Hematopoietic multipotent progenitor cell treated with erythropoietin and hydrocortisone succinate and interleukin-3 and kit ligand, for 8 days (in vitro differentiated cells): ENCODE measurements around the gene MAP3K14.

Experiments used
- DNase-seq: peaks from one replicate; pipeline ENCODE4 v3.0.0-alpha.2; 2015

MAP3K14 gene

GRCh38 chr17:45231481-45232116 lies 85.2 kb downstream of the MAP3K14 start:
- DNase-seq: no peak

GRCh38 chr17:45230787-45231480 lies 85.9 kb downstream of the MAP3K14 start:
- no peak for DNase-seq

GRCh38 chr17:45230410-45230786 lies 86.4 kb downstream of the MAP3K14 start:
- no peak for DNase-seq

GRCh38 chr17:45229681-45230409 lies 87.0 kb downstream of the MAP3K14 start:
- DNase-seq: no peak

GRCh38 chr17:45228763-45229539 lies 87.9 kb downstream of the MAP3K14 start:
- DNase-seq: peak; percentile 57

GRCh38 chr17:45227926-45228762 lies 88.7 kb downstream of the MAP3K14 start:
- DNase-seq: no peak

GRCh38 chr17:45227101-45227925 lies 89.5 kb downstream of the MAP3K14 start:
- DNase-seq: no peak

- DNase-seq: no peak
Measured at GRCh38 chr17:45226576-45226975, 90.2 kb downstream of the MAP3K14 start.

- peak; percentile 89 for DNase-seq
Measured at GRCh38 chr17:45225964-45226530, 90.8 kb downstream of the MAP3K14 start.

GRCh38 chr17:45225051-45225700 lies 91.6 kb downstream of the MAP3K14 start:
- peak; percentile 50 for DNase-seq

GRCh38 chr17:45224671-45225050 lies 92.2 kb downstream of the MAP3K14 start:
- DNase-seq: no peak

GRCh38 chr17:45223539-45224528 lies 93.0 kb downstream of the MAP3K14 start:
- DNase-seq: no peak

GRCh38 chr17:45222996-45223538 lies 93.8 kb downstream of the MAP3K14 start:
- no peak for DNase-seq

- peak; percentile 74 for DNase-seq
Measured at GRCh38 chr17:45222289-45222995, 94.4 kb downstream of the MAP3K14 start.

GRCh38 chr17:45222014-45222288 lies 94.9 kb downstream of the MAP3K14 start:
- DNase-seq: no peak

GRCh38 chr17:45221081-45222013 lies 95.5 kb downstream of the MAP3K14 start, which contains the start of gene FMNL1:
FMNL1 (plus strand) TSS chr17:45221885; CDS start chr17:45222125, 240 bp downstream.
- no peak for DNase-seq

GRCh38 chr17:45220079-45220478 lies 96.7 kb downstream of the MAP3K14 start:
- DNase-seq: no peak
